COLO668 (cell line): ENCODE data around the gene ATXN7L3B.

Source experiments
- DNase-seq: peaks from one replicate; lab custom pipeline; 2025; ENCODE audit not compliant: unreplicated experiment; lab: John Stamatoyannopoulos, UW

ATXN7L3B gene

GRCh38 chr12:74537707-74538385, at the start of gene ATXN7L3B:
ATXN7L3B (plus strand) TSS chr12:74537835; CDS start chr12:74538113, 278 bp downstream.
- DNase-seq = peak; percentile 97

GRCh38 chr12:74488134-74488533, 49.5 kb upstream of the ATXN7L3B start:
- DNase-seq = no peak

- DNase-seq = no peak
Measured at GRCh38 chr12:74489543-74489942, 48.1 kb upstream of the ATXN7L3B start.

GRCh38 chr12:74490390-74491064, 47.1 kb upstream of the ATXN7L3B start:
- DNase-seq = no peak

GRCh38 chr12:74491374-74491773, 46.3 kb upstream of the ATXN7L3B start:
- no peak for DNase-seq

- DNase-seq = no peak
Measured at GRCh38 chr12:74499192-74499591, 38.4 kb upstream of the ATXN7L3B start.

- DNase-seq = peak; percentile 19
Measured at GRCh38 chr12:74508873-74509657, 28.6 kb upstream of the ATXN7L3B start.

- no peak for DNase-seq
Measured at GRCh38 chr12:74509886-74510285, 27.7 kb upstream of the ATXN7L3B start.

GRCh38 chr12:74514098-74514872, 23.4 kb upstream of the ATXN7L3B start:
- no peak for DNase-seq

- no peak for DNase-seq
Measured at GRCh38 chr12:74515849-74516248, 21.8 kb upstream of the ATXN7L3B start.

GRCh38 chr12:74526535-74526934, 11.1 kb upstream of the ATXN7L3B start:
- DNase-seq = no peak

- DNase-seq = no peak
Measured at GRCh38 chr12:74527491-74527890, 10.1 kb upstream of the ATXN7L3B start.

- no peak for DNase-seq
Measured at GRCh38 chr12:74530676-74531075, 7.0 kb upstream of the ATXN7L3B start.

GRCh38 chr12:74535536-74535935, 2.1 kb upstream of the ATXN7L3B start:
- no peak for DNase-seq

GRCh38 chr12:74537126-74537706, 419 bp upstream of the ATXN7L3B start:
- no peak for DNase-seq

GRCh38 chr12:74538491-74539258, 1.0 kb downstream of the ATXN7L3B start:
- DNase-seq = peak; percentile 23

GRCh38 chr12:74539261-74539660, 1.6 kb downstream of the ATXN7L3B start:
- no peak for DNase-seq

- DNase-seq = peak; percentile 48
Measured at GRCh38 chr12:74539765-74540526, 2.3 kb downstream of the ATXN7L3B start.

GRCh38 chr12:74541074-74541473, 3.4 kb downstream of the ATXN7L3B start:
- no peak for DNase-seq
